Measurements from ENCODE around the gene PAX5. TPM values are rescaled to one million over a fixed set of nuclear protein-coding genes. Genes with fewer than 3 reads are reported as not detected.

PAX5 gene
- total RNA-seq, 1 donor from 2014 or later = not detected

GRCh38 chr9:37002413-37003217 is 31.5 kb downstream of the PAX5 start:
- no peak for DNase-seq (ENCODE audit: low read depth)
- no peak for TF ChIP-seq CTCF (conservative IDR thresholded peaks at IDR 0.05; ENCODE audit: low read depth, low read length)
- no peak overlapping the region for H3K4me3 ChIP-seq (ENCODE audit: low read depth, low read length)

DNA sequence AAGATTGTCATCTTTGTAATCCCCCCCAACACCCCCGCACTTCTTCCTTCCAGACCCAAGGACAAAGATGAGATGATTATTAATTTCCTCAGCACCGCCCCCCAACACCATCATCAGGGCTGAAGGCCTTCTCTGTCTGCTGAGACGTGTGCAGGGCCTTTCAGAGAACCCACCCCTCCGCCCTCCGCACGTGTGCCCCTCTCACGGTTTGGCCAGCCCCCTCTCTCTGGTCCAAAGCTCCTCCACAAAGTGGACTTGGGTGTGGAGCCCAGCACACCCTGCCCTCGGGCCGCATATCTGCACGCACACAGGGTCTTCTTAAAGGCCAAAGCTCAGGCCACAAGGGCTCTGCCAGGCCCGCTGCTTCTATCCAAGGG is 32.0 kb downstream of the PAX5 start:
- no peak overlapping the region for H3K4me3 ChIP-seq (ENCODE audit: low read depth, low read length)
- TF ChIP-seq CTCF (conservative IDR thresholded peaks at IDR 0.05; ENCODE audit: low read depth, low read length) = no peak
- no peak for DNase-seq (ENCODE audit: low read depth)

GRCh38 chr9:37001459-37001858 is 32.6 kb downstream of the PAX5 start:
- DNase-seq (ENCODE audit: low read depth) = no peak
- TF ChIP-seq CTCF (conservative IDR thresholded peaks at IDR 0.05; ENCODE audit: low read depth, low read length) = no peak
- no peak overlapping the region for H3K4me3 ChIP-seq (ENCODE audit: low read depth, low read length)

- H3K4me3 ChIP-seq (ENCODE audit: low read depth, low read length) = no peak overlapping the region
- TF ChIP-seq CTCF (conservative IDR thresholded peaks at IDR 0.05; ENCODE audit: low read depth, low read length) = no peak
- DNase-seq (ENCODE audit: low read depth) = no peak
These were observed 34.2 kb downstream of the PAX5 start for GRCh38 chr9:36999728-37000333.

DNA sequence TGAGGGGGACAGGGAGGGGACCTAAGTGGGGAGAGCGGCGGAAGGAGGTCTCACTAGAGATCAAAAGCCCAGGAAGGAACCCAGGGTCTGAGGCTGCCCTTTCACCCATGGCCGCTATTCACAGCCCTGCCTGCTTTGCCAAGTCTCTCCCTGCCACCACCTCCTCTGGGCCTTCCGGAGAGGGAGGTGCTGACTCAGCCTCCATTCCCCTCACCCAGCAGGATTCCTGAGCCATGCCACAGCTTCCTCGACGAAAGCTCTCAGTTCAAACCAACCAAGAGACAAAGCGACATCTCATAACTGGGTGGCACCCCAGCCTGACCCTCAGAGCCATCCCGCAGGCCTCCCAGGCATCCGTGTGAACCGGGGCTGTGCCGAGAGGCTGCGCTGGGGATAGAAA is 36.7 kb downstream of the PAX5 start:
- TF ChIP-seq CTCF (conservative IDR thresholded peaks at IDR 0.05; ENCODE audit: low read depth, low read length) = no peak
- H3K4me3 ChIP-seq (ENCODE audit: low read depth, low read length) = no peak overlapping the region
- peak; percentile 12 for DNase-seq (ENCODE audit: low read depth)

GRCh38 chr9:36996706-36997086 is 37.4 kb downstream of the PAX5 start:
- DNase-seq (ENCODE audit: low read depth) = no peak
- H3K4me3 ChIP-seq (ENCODE audit: low read depth, low read length) = no peak overlapping the region
- TF ChIP-seq CTCF (conservative IDR thresholded peaks at IDR 0.05; ENCODE audit: low read depth, low read length) = no peak
